Measurements from ENCODE around the gene PRRC1.

The PRRC1 gene

GRCh38 chr5:127517480-127518318 is at the start of gene PRRC1 (continued):
- TF ChIP-seq WT1 (tag by site-specific recombination; IDR thresholded peaks at IDR 0.05) (no peak; the same call in 1 of the 2 replicates), ZFHX2 (tag by site-specific recombination; conservative IDR thresholded peaks at IDR 0.05) (peak; percentile 55), ZNF585B (tag by site-specific recombination; IDR thresholded peaks at IDR 0.05) (no peak), ZNF214 (tag by site-specific recombination; IDR thresholded peaks at IDR 0.05; ENCODE audit: borderline replicate concordance) (no peak), ZNF530 (tag by site-specific recombination; IDR thresholded peaks at IDR 0.05; ENCODE audit: low read depth) (no peak), ZNF391 (tag by site-specific recombination; IDR thresholded peaks at IDR 0.05; ENCODE audit: borderline replicate concordance, low read depth) (no peak), ZNF138 (tag by site-specific recombination; IDR thresholded peaks at IDR 0.05; ENCODE audit: borderline replicate concordance) (no peak), ZIC2 (tag by site-specific recombination; IDR thresholded peaks at IDR 0.05) (peak; percentile 38; the same call in 1 of the 2 replicates), ZNF707 (tag by site-specific recombination; IDR thresholded peaks at IDR 0.05) (no peak), EGR2 (tag by site-specific recombination; IDR thresholded peaks at IDR 0.05; ENCODE audit: low read depth) (no peak), MEIS1 (CRISPR knock-in tag; IDR thresholded peaks at IDR 0.05; ENCODE audit: borderline replicate concordance) (no peak), ZNF624 (tag by site-specific recombination; IDR thresholded peaks at IDR 0.05) (no peak), TCF7L2 (IDR thresholded peaks at IDR 0.05; ENCODE audit: borderline replicate concordance, low read depth, low read length) (no peak), ZNF223 (tag by site-specific recombination; IDR thresholded peaks at IDR 0.05) (peak; percentile 15; the same call in 1 of the 2 replicates), ZSCAN18 (tag by site-specific recombination; IDR thresholded peaks at IDR 0.05) (no peak), ZNF513 (tag by site-specific recombination; IDR thresholded peaks at IDR 0.05) (0 out of 2 replicates have a peak, but pooled peaks have one; percentile 15), ZNF23 (tag by site-specific recombination; IDR thresholded peaks at IDR 0.05; ENCODE audit: borderline replicate concordance) (no peak), ZXDB (tag by site-specific recombination; IDR thresholded peaks at IDR 0.05) (peak; percentile 69), ZNF837 (tag by site-specific recombination; IDR thresholded peaks at IDR 0.05) (no peak), SCRT2 (tag by site-specific recombination; IDR thresholded peaks at IDR 0.05) (no peak), ZNF324 (tag by site-specific recombination; IDR thresholded peaks at IDR 0.05) (no peak), ZNF426 (tag by site-specific recombination; IDR thresholded peaks at IDR 0.05) (no peak), ZNF660 (tag by site-specific recombination; IDR thresholded peaks at IDR 0.05) (no peak), ZNF768 (tag by site-specific recombination; IDR thresholded peaks at IDR 0.05) (no peak), ZBTB7A (tag by site-specific recombination; IDR thresholded peaks at IDR 0.05; ENCODE audit: low read depth) (0 out of 2 replicates have a peak, but pooled peaks have one; percentile 27)
- TF ChIP-seq, protein P1, sequence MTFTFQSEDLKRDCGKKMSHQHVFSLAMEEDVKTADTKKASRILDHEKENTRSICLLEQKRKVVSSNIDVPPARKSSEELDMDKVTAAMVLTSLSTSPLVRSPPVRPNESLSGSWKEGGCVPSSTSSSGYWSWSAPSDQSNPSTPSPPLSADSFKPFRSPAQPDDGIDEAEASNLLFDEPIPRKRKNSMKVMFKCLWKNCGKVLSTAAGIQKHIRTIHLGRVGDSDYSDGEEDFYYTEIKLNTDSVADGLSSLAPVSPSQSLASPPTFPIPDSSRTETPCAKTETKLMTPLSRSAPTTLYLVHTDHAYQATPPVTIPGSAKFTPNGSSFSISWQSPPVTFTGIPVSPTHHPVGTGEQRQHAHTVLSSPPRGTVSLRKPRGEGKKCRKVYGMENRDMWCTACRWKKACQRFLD (tag by site-specific recombination; IDR thresholded peaks at IDR 0.05), result peak; percentile 55; the same call in 1 of the 2 replicates
- TF ChIP-seq, protein P2, sequence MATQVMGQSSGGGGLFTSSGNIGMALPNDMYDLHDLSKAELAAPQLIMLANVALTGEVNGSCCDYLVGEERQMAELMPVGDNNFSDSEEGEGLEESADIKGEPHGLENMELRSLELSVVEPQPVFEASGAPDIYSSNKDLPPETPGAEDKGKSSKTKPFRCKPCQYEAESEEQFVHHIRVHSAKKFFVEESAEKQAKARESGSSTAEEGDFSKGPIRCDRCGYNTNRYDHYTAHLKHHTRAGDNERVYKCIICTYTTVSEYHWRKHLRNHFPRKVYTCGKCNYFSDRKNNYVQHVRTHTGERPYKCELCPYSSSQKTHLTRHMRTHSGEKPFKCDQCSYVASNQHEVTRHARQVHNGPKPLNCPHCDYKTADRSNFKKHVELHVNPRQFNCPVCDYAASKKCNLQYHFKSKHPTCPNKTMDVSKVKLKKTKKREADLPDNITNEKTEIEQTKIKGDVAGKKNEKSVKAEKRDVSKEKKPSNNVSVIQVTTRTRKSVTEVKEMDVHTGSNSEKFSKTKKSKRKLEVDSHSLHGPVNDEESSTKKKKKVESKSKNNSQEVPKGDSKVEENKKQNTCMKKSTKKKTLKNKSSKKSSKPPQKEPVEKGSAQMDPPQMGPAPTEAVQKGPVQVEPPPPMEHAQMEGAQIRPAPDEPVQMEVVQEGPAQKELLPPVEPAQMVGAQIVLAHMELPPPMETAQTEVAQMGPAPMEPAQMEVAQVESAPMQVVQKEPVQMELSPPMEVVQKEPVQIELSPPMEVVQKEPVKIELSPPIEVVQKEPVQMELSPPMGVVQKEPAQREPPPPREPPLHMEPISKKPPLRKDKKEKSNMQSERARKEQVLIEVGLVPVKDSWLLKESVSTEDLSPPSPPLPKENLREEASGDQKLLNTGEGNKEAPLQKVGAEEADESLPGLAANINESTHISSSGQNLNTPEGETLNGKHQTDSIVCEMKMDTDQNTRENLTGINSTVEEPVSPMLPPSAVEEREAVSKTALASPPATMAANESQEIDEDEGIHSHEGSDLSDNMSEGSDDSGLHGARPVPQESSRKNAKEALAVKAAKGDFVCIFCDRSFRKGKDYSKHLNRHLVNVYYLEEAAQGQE (tag by site-specific recombination; IDR thresholded peaks at IDR 0.05), result peak; percentile 61
- TF ChIP-seq, protein P3, sequence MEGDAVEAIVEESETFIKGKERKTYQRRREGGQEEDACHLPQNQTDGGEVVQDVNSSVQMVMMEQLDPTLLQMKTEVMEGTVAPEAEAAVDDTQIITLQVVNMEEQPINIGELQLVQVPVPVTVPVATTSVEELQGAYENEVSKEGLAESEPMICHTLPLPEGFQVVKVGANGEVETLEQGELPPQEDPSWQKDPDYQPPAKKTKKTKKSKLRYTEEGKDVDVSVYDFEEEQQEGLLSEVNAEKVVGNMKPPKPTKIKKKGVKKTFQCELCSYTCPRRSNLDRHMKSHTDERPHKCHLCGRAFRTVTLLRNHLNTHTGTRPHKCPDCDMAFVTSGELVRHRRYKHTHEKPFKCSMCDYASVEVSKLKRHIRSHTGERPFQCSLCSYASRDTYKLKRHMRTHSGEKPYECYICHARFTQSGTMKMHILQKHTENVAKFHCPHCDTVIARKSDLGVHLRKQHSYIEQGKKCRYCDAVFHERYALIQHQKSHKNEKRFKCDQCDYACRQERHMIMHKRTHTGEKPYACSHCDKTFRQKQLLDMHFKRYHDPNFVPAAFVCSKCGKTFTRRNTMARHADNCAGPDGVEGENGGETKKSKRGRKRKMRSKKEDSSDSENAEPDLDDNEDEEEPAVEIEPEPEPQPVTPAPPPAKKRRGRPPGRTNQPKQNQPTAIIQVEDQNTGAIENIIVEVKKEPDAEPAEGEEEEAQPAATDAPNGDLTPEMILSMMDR (tag by site-specific recombination; IDR thresholded peaks at IDR 0.05), result peak; percentile 26; the same call in 1 of the 2 replicates
